ENCODE data around the gene ELP2. TPM values are rescaled to one million over a fixed set of nuclear protein-coding genes. Genes with fewer than 3 reads are reported as not detected.
"Not testable (repeated sequence)": the region's sequence is repeated elsewhere in the genome, so short reads cannot be mapped to it uniquely, and the experiment has no call there.

ELP2 gene
- polyA plus RNA-seq, 2 donors, result 22.7 to 40.3 TPM

- peaks cover 0 to 3% of the 10 kb centered on the region in 2 donors for H3K36me3 ChIP-seq (ENCODE audit: control insufficient read depth in 2 of 2, insufficient read depth in 2 of 2, low read length in 1 of 2)
- 80 to 82% methylated on average over 4 of the region's 4 CpGs for WGBS, 2 donors
- H3K4me3 ChIP-seq (ENCODE audit: low read depth in 1 of 2, low read length in 2 of 2), result no peak overlapping the region
- no peaks in the 10 kb centered on the region for H3K4me1 ChIP-seq (ENCODE audit: control insufficient read depth in 2 of 2, insufficient read depth in 2 of 2, low read length in 1 of 2)
- H3K9me3 ChIP-seq (ENCODE audit: control insufficient read depth in 2 of 2, insufficient read depth in 1 of 2, low read depth in 1 of 2, low read length in 1 of 2), result no peaks in the 10 kb centered on the region
- no peak overlapping the region for H3K27ac ChIP-seq (ENCODE audit: low read depth in 2 of 2, low read length in 1 of 2)
- no peaks in the 10 kb centered on the region for H3K27me3 ChIP-seq (ENCODE audit: control insufficient read depth in 1 of 2, insufficient read depth in 2 of 2, low read length in 2 of 2)
These were observed 75.5 kb downstream of the ELP2 start for GRCh38 chr18:36205166-36205565.

GRCh38 chr18:36207303-36207702, 77.6 kb downstream of the ELP2 start:
- Histone ChIP-seq H3K9me3 (ENCODE audit: control insufficient read depth in 2 of 2, insufficient read depth in 1 of 2, low read depth in 1 of 2, low read length in 1 of 2) (no peaks in the 10 kb centered on the region), H3K27me3 (ENCODE audit: control insufficient read depth in 1 of 2, insufficient read depth in 2 of 2, low read length in 2 of 2) (no peaks in the 10 kb centered on the region), H3K4me1 (ENCODE audit: control insufficient read depth in 2 of 2, insufficient read depth in 2 of 2, low read length in 1 of 2) (peaks cover 0 to 3% of the 10 kb centered on the region in 2 donors), H3K36me3 (ENCODE audit: control insufficient read depth in 2 of 2, insufficient read depth in 2 of 2, low read length in 1 of 2) (peaks cover 2 to 3% of the 10 kb centered on the region in 2 donors), H3K27ac (ENCODE audit: low read depth in 2 of 2, low read length in 1 of 2) (no peak overlapping the region), H3K4me3 (ENCODE audit: low read depth in 1 of 2, low read length in 2 of 2) (no peak overlapping the region)
- WGBS, 2 donors, result 94 to 95% methylated on average over 1 of the region's 1 CpG

- not testable (repeated sequence) for H3K36me3 ChIP-seq (ENCODE audit: control insufficient read depth in 2 of 2, insufficient read depth in 2 of 2, low read length in 1 of 2); H3K4me3 ChIP-seq (ENCODE audit: low read depth in 1 of 2, low read length in 2 of 2); H3K27ac ChIP-seq (ENCODE audit: low read depth in 2 of 2, low read length in 1 of 2); H3K9me3 ChIP-seq (ENCODE audit: control insufficient read depth in 2 of 2, insufficient read depth in 1 of 2, low read depth in 1 of 2, low read length in 1 of 2); H3K4me1 ChIP-seq (ENCODE audit: control insufficient read depth in 2 of 2, insufficient read depth in 2 of 2, low read length in 1 of 2); H3K27me3 ChIP-seq (ENCODE audit: control insufficient read depth in 1 of 2, insufficient read depth in 2 of 2, low read length in 2 of 2)
- WGBS, 2 donors, result 99% methylated on average over 2 of the region's 2 CpGs
These were observed 78.3 kb downstream of the ELP2 start for GRCh38 chr18:36207969-36208368.

GRCh38 chr18:36211612-36212065, 81.9 kb downstream of the ELP2 start:
- H3K4me3 ChIP-seq (ENCODE audit: low read depth in 1 of 2, low read length in 2 of 2), result no peak overlapping the region
- H3K27ac ChIP-seq (ENCODE audit: low read depth in 2 of 2, low read length in 1 of 2), result no peak overlapping the region
- H3K9me3 ChIP-seq (ENCODE audit: control insufficient read depth in 2 of 2, insufficient read depth in 1 of 2, low read depth in 1 of 2, low read length in 1 of 2), result no peaks in the 10 kb centered on the region
- no peaks in the 10 kb centered on the region for H3K27me3 ChIP-seq (ENCODE audit: control insufficient read depth in 1 of 2, insufficient read depth in 2 of 2, low read length in 2 of 2)
- H3K4me1 ChIP-seq (ENCODE audit: control insufficient read depth in 2 of 2, insufficient read depth in 2 of 2, low read length in 1 of 2), result peaks cover 0 to 3% of the 10 kb centered on the region in 2 donors
- 68 to 73% methylated on average over 6 of the region's 6 CpGs for WGBS, 2 donors
- peaks cover 4 to 6% of the 10 kb centered on the region in 2 donors for H3K36me3 ChIP-seq (ENCODE audit: control insufficient read depth in 2 of 2, insufficient read depth in 2 of 2, low read length in 1 of 2)

GRCh38 chr18:36212301-36213171, 82.8 kb downstream of the ELP2 start:
- Histone ChIP-seq H3K4me3 (ENCODE audit: low read depth in 1 of 2, low read length in 2 of 2) (no peak overlapping the region), H3K9me3 (ENCODE audit: control insufficient read depth in 2 of 2, insufficient read depth in 1 of 2, low read depth in 1 of 2, low read length in 1 of 2) (no peaks in the 10 kb centered on the region), H3K27ac (ENCODE audit: low read depth in 2 of 2, low read length in 1 of 2) (no peak overlapping the region), H3K4me1 (ENCODE audit: control insufficient read depth in 2 of 2, insufficient read depth in 2 of 2, low read length in 1 of 2) (peaks cover 0 to 3% of the 10 kb centered on the region in 2 donors), H3K36me3 (ENCODE audit: control insufficient read depth in 2 of 2, insufficient read depth in 2 of 2, low read length in 1 of 2) (peaks cover 4 to 6% of the 10 kb centered on the region in 2 donors), H3K27me3 (ENCODE audit: control insufficient read depth in 1 of 2, insufficient read depth in 2 of 2, low read length in 2 of 2) (no peaks in the 10 kb centered on the region)
- WGBS, 2 donors, result 74% methylated on average over 13 of the region's 13 CpGs

GRCh38 chr18:36214811-36215210, 85.1 kb downstream of the ELP2 start:
- Histone ChIP-seq H3K36me3 (ENCODE audit: control insufficient read depth in 2 of 2, insufficient read depth in 2 of 2, low read length in 1 of 2) (peaks cover 4 to 8% of the 10 kb centered on the region in 2 donors), H3K4me1 (ENCODE audit: control insufficient read depth in 2 of 2, insufficient read depth in 2 of 2, low read length in 1 of 2) (peaks cover 0 to 3% of the 10 kb centered on the region in 2 donors), H3K9me3 (ENCODE audit: control insufficient read depth in 2 of 2, insufficient read depth in 1 of 2, low read depth in 1 of 2, low read length in 1 of 2) (no peaks in the 10 kb centered on the region), H3K4me3 (ENCODE audit: low read depth in 1 of 2, low read length in 2 of 2) (no peak overlapping the region), H3K27ac (ENCODE audit: low read depth in 2 of 2, low read length in 1 of 2) (no peak overlapping the region), H3K27me3 (ENCODE audit: control insufficient read depth in 1 of 2, insufficient read depth in 2 of 2, low read length in 2 of 2) (no peaks in the 10 kb centered on the region)
- 90 to 91% methylated on average over 8 of the region's 8 CpGs for WGBS, 2 donors

- Histone ChIP-seq H3K4me3 (ENCODE audit: low read depth in 1 of 2, low read length in 2 of 2) (no peak overlapping the region), H3K27me3 (ENCODE audit: control insufficient read depth in 1 of 2, insufficient read depth in 2 of 2, low read length in 2 of 2) (no peaks in the 10 kb centered on the region), H3K27ac (ENCODE audit: low read depth in 2 of 2, low read length in 1 of 2) (no peak overlapping the region), H3K9me3 (ENCODE audit: control insufficient read depth in 2 of 2, insufficient read depth in 1 of 2, low read depth in 1 of 2, low read length in 1 of 2) (no peaks in the 10 kb centered on the region), H3K4me1 (ENCODE audit: control insufficient read depth in 2 of 2, insufficient read depth in 2 of 2, low read length in 1 of 2) (peaks cover 0 to 3% of the 10 kb centered on the region in 2 donors), H3K36me3 (ENCODE audit: control insufficient read depth in 2 of 2, insufficient read depth in 2 of 2, low read length in 1 of 2) (peaks cover 4 to 8% of the 10 kb centered on the region in 2 donors)
- WGBS, 2 donors, result 83% methylated on average over 9 of the region's 9 CpGs
These were observed 85.9 kb downstream of the ELP2 start for GRCh38 chr18:36215577-36215976.

- peaks cover 2 to 8% of the 10 kb centered on the region in 2 donors for H3K36me3 ChIP-seq (ENCODE audit: control insufficient read depth in 2 of 2, insufficient read depth in 2 of 2, low read length in 1 of 2)
- H3K4me3 ChIP-seq (ENCODE audit: low read depth in 1 of 2, low read length in 2 of 2), result no peak overlapping the region
- H3K9me3 ChIP-seq (ENCODE audit: control insufficient read depth in 2 of 2, insufficient read depth in 1 of 2, low read depth in 1 of 2, low read length in 1 of 2), result no peaks in the 10 kb centered on the region
- no peak overlapping the region for H3K27ac ChIP-seq (ENCODE audit: low read depth in 2 of 2, low read length in 1 of 2)
- 75 to 84% methylated on average over 3 of the region's 3 CpGs for WGBS, 2 donors
- H3K27me3 ChIP-seq (ENCODE audit: control insufficient read depth in 1 of 2, insufficient read depth in 2 of 2, low read length in 2 of 2), result no peaks in the 10 kb centered on the region
- H3K4me1 ChIP-seq (ENCODE audit: control insufficient read depth in 2 of 2, insufficient read depth in 2 of 2, low read length in 1 of 2), result no peaks in the 10 kb centered on the region
These were observed 87.6 kb downstream of the ELP2 start for GRCh38 chr18:36217348-36217747.

- H3K9me3 ChIP-seq (ENCODE audit: control insufficient read depth in 2 of 2, insufficient read depth in 1 of 2, low read depth in 1 of 2, low read length in 1 of 2), result peaks cover 0 to 6% of the 10 kb centered on the region in 2 donors
- H3K36me3 ChIP-seq (ENCODE audit: control insufficient read depth in 2 of 2, insufficient read depth in 2 of 2, low read length in 1 of 2), result no peaks in the 10 kb centered on the region
- no peaks in the 10 kb centered on the region for H3K27me3 ChIP-seq (ENCODE audit: control insufficient read depth in 1 of 2, insufficient read depth in 2 of 2, low read length in 2 of 2)
- H3K27ac ChIP-seq (ENCODE audit: low read depth in 2 of 2, low read length in 1 of 2), result no peak overlapping the region
- H3K4me1 ChIP-seq (ENCODE audit: control insufficient read depth in 2 of 2, insufficient read depth in 2 of 2, low read length in 1 of 2), result no peaks in the 10 kb centered on the region
- no peak overlapping the region for H3K4me3 ChIP-seq (ENCODE audit: low read depth in 1 of 2, low read length in 2 of 2)
- WGBS, 2 donors, result 71 to 75% methylated on average over 1 of the region's 1 CpG
These were observed 99.5 kb downstream of the ELP2 start for GRCh38 chr18:36229188-36229587.

Data from esophagus (tissue), 2 donors.